ENCODE measurements around the gene RAB3C. TPM values are rescaled to one million over a fixed set of nuclear protein-coding genes. Genes with fewer than 3 reads are reported as not detected.

The RAB3C gene
- polyA plus RNA-seq, 1 donor (not counting 4 experiments of a cell fraction or from before 2014, with no cell fraction given) = not detected

- no peak overlapping the region for H3K4me2 ChIP-seq (ENCODE audit: control insufficient read depth, extremely low read depth, insufficient read depth, low read depth, low read length)
- no peaks in the 10 kb centered on the region for H3K9me3 ChIP-seq (ENCODE audit: control insufficient read depth, low read depth, low read length)
- H4K20me1 ChIP-seq (ENCODE audit: control insufficient read depth, extremely low read depth, insufficient read depth, low read length) = no peaks in the 10 kb centered on the region
- TF ChIP-seq CTCF (optimal IDR thresholded peaks at IDR 0.05 in 1 of 3, IDR thresholded peaks at IDR 0.05 in 1 of 3, conservative IDR thresholded peaks at IDR 0.05 in 1 of 3; ENCODE audit: extremely low read depth in 1 of 3, insufficient read depth in 2 of 3, low read length in 3 of 3) (no peak), EZH2 (IDR thresholded peaks at IDR 0.05; ENCODE audit: low read length) (no peak)
- no peaks in the 10 kb centered on the region for H3K9me1 ChIP-seq (ENCODE audit: control insufficient read depth, extremely low read depth, insufficient read depth, low read length)
- dilution Hi-C loops (cut with MboI; ENCODE audit: extremely low pct_ligation_motif_present, low sequenced_read_pairs) = no loop called here
- DNase-seq (ENCODE audit: low read depth, low spot score) (no peak), FAIRE-seq (no peak)
- H3K36me3 ChIP-seq (ENCODE audit: control insufficient read depth in 2 of 2, extremely low read depth in 1 of 2, insufficient read depth in 2 of 2, low read length in 2 of 2) = no peaks in the 10 kb centered on the region
- H3K4me3 ChIP-seq (ENCODE audit: control insufficient read depth in 2 of 3, extremely low read depth in 1 of 3, insufficient read depth in 2 of 3, low read depth in 1 of 3, low read length in 3 of 3) = no peak overlapping the region
- no peaks in the 10 kb centered on the region for H3K27me3 ChIP-seq (ENCODE audit: control insufficient read depth, extremely low read depth, insufficient read depth, low read length)
- no peak overlapping the region for H3K27ac ChIP-seq (ENCODE audit: control insufficient read depth, insufficient read depth, low read length)
- no peak overlapping the region for H2AFZ ChIP-seq (ENCODE audit: control insufficient read depth, low read length)
- no peak overlapping the region for H3K9ac ChIP-seq (ENCODE audit: control insufficient read depth, extremely low read depth, insufficient read depth, low read length)
- H3K4me1 ChIP-seq (ENCODE audit: control insufficient read depth, extremely low read depth, insufficient read depth, low read length) = no peaks in the 10 kb centered on the region
- H3K79me2 ChIP-seq (ENCODE audit: control insufficient read depth, insufficient read depth, low read length) = no peaks in the 10 kb centered on the region
Observed at GRCh38 chr5:58902765-58903164, 319.9 kb downstream of the RAB3C start.

- dilution Hi-C loops (cut with MboI; ENCODE audit: extremely low pct_ligation_motif_present, low sequenced_read_pairs) = no loop called here
- H3K27ac ChIP-seq (ENCODE audit: control insufficient read depth, insufficient read depth, low read length) = no peak overlapping the region
- H3K9ac ChIP-seq (ENCODE audit: control insufficient read depth, extremely low read depth, insufficient read depth, low read length) = no peak overlapping the region
- no peaks in the 10 kb centered on the region for H3K36me3 ChIP-seq (ENCODE audit: control insufficient read depth in 2 of 2, extremely low read depth in 1 of 2, insufficient read depth in 2 of 2, low read length in 2 of 2)
- H2AFZ ChIP-seq (ENCODE audit: control insufficient read depth, low read length) = no peak overlapping the region
- no peaks in the 10 kb centered on the region for H3K4me1 ChIP-seq (ENCODE audit: control insufficient read depth, extremely low read depth, insufficient read depth, low read length)
- H3K4me3 ChIP-seq (ENCODE audit: control insufficient read depth in 2 of 3, extremely low read depth in 1 of 3, insufficient read depth in 2 of 3, low read depth in 1 of 3, low read length in 3 of 3) = no peak overlapping the region
- no peaks in the 10 kb centered on the region for H4K20me1 ChIP-seq (ENCODE audit: control insufficient read depth, extremely low read depth, insufficient read depth, low read length)
- no peak for DNase-seq (ENCODE audit: low read depth, low spot score)
- no peaks in the 10 kb centered on the region for H3K79me2 ChIP-seq (ENCODE audit: control insufficient read depth, insufficient read depth, low read length)
- H3K27me3 ChIP-seq (ENCODE audit: control insufficient read depth, extremely low read depth, insufficient read depth, low read length) = no peaks in the 10 kb centered on the region
- no peak for FAIRE-seq
- no peaks in the 10 kb centered on the region for H3K9me1 ChIP-seq (ENCODE audit: control insufficient read depth, extremely low read depth, insufficient read depth, low read length)
- H3K9me3 ChIP-seq (ENCODE audit: control insufficient read depth, low read depth, low read length) = no peaks in the 10 kb centered on the region
- H3K4me2 ChIP-seq (ENCODE audit: control insufficient read depth, extremely low read depth, insufficient read depth, low read depth, low read length) = no peak overlapping the region
- TF ChIP-seq EZH2 (IDR thresholded peaks at IDR 0.05; ENCODE audit: low read length) (no peak), CTCF (optimal IDR thresholded peaks at IDR 0.05 in 1 of 3, IDR thresholded peaks at IDR 0.05 in 1 of 3, conservative IDR thresholded peaks at IDR 0.05 in 1 of 3; ENCODE audit: extremely low read depth in 1 of 3, insufficient read depth in 2 of 3, low read length in 3 of 3) (no peak)
Observed at GRCh38 chr5:58904737-58905136, 321.9 kb downstream of the RAB3C start.
